ENCODE results near the gene PTPRN2.

DNA sequence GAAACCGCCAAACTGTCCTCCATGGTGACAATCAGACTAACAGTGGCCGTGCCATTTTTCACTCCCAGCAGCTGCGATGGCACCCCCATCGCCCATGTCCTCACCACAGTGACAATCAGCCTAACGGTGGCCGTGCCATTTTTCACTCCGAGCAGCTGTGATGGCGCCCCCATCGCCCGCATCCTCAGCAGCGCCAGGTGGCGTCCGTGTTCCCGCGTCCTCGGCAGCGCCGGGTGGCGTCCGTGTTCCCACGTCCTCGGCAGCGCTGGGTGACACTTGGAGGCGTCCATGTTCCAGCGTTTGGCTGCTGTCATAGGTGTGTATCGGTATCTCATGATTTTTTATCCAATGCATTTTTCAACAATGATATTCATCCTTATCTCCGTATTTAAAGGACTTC is 267.3 kb downstream of the PTPRN2 start:
- TF ChIP-seq, protein P1, sequence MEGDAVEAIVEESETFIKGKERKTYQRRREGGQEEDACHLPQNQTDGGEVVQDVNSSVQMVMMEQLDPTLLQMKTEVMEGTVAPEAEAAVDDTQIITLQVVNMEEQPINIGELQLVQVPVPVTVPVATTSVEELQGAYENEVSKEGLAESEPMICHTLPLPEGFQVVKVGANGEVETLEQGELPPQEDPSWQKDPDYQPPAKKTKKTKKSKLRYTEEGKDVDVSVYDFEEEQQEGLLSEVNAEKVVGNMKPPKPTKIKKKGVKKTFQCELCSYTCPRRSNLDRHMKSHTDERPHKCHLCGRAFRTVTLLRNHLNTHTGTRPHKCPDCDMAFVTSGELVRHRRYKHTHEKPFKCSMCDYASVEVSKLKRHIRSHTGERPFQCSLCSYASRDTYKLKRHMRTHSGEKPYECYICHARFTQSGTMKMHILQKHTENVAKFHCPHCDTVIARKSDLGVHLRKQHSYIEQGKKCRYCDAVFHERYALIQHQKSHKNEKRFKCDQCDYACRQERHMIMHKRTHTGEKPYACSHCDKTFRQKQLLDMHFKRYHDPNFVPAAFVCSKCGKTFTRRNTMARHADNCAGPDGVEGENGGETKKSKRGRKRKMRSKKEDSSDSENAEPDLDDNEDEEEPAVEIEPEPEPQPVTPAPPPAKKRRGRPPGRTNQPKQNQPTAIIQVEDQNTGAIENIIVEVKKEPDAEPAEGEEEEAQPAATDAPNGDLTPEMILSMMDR (IDR thresholded peaks at IDR 0.05): no peak
- TF ChIP-seq POLR2A (IDR thresholded peaks at IDR 0.05): no peak
- TF ChIP-seq POLR2AphosphoS5 (IDR thresholded peaks at IDR 0.05): no peak

All from sigmoid colon (tissue), 4 donors.